ENCODE results near the gene POLE2. TPM values are rescaled to one million over a fixed set of nuclear protein-coding genes. Genes with fewer than 3 reads are reported as not detected.
A peak's percentile ranks its signal among the peaks of the same experiment; 100 is the strongest.
"Not testable (repeated sequence)": the region's sequence is repeated elsewhere in the genome, so short reads cannot be mapped to it uniquely, and the experiment has no call there.

The POLE2 gene
- total RNA-seq, 1 experiment from 2014 or later = 16.3 TPM

DNA sequence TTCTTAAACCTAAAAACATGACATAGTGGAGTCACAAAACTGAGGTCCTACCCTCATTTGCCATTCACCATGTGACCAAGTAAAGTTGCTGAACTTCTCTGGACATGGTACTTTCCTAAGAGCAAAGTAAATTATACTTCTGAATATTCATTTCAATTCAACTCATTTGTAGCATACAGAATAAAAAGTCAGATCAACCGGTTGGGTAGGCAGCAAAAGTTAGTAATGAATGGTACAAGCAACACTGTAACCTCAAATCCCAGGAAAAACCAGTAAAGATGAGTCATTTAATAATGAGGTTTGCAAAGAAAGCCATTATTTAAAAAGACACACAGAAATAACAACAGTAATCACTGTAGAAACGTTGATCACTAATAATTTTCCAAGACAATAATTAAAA is 8.7 kb downstream of the POLE2 start:
- no peak for DNase-seq (ENCODE audit: low read depth, low spot score)
- in situ Hi-C loops (cut with HindIII; ENCODE audit: low pct_unique_long_range_greater_than_20kb, low sequenced_read_pairs) = no loop called here

DNA sequence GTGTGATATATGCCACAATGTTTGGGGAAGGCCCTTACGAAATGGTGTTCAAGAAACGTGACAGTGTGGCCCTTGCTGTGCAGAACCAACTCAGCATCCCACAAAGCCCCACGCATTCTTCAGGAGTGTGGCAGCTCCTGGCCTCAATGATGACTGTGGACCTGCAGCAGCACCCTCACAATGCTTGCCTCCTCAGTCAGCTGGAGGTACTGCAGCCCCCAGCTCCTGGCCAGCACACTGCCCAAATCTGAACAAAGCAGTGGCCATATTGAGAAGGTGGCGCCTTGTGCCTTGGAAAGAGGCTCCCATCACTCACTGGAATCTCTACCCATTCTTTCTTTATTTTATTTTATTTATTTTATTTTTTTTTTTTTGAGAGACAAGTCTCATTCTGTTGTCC is 10.4 kb downstream of the POLE2 start:
- in situ Hi-C loops (cut with HindIII; ENCODE audit: low pct_unique_long_range_greater_than_20kb, low sequenced_read_pairs) = no loop called here
- peak; percentile 18 for DNase-seq (ENCODE audit: low read depth, low spot score)

DNA sequence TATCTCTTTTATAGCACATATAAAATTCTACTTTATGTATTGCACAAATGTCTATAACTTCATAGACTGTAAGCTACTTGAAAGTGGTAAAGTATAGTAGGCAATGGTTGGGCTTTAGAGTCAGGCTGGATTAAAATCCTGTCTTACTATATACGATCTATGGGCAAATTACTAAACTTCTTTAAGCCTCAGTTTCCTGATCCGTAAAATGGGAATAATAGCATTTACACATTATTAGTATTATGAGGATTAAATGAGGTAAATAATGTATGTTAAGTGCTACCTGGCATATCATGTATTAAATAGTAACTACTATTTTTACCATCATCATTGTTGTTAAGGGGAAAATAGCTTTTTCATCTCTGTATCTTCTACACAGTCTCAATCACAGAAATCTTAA is 14.4 kb downstream of the POLE2 start:
- DNase-seq (ENCODE audit: low read depth, low spot score) = no peak
- in situ Hi-C loops (cut with HindIII; ENCODE audit: low pct_unique_long_range_greater_than_20kb, low sequenced_read_pairs) = no loop called here

DNA sequence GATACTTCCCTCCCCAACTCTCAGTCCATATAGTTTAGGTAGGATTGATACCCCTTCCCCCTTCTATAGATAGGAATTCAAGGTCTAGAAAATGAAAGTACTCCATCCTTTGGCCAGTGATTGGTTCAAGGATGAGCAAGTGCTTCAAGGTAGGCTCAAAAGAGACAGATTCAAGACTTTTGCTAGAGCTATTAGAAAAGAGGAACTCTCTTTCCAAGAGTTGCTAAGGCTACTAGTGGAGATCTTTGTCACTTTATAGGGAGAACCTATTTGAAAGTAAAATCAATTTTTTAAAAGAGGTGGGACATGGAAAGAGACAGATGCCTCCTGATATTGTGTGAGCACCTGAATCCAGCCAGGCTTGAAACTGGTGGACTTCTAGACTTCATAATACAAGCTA is 17.5 kb downstream of the POLE2 start:
- DNase-seq (ENCODE audit: low read depth, low spot score) = no peak
- in situ Hi-C loops (cut with HindIII; ENCODE audit: low pct_unique_long_range_greater_than_20kb, low sequenced_read_pairs) = no loop called here

DNA sequence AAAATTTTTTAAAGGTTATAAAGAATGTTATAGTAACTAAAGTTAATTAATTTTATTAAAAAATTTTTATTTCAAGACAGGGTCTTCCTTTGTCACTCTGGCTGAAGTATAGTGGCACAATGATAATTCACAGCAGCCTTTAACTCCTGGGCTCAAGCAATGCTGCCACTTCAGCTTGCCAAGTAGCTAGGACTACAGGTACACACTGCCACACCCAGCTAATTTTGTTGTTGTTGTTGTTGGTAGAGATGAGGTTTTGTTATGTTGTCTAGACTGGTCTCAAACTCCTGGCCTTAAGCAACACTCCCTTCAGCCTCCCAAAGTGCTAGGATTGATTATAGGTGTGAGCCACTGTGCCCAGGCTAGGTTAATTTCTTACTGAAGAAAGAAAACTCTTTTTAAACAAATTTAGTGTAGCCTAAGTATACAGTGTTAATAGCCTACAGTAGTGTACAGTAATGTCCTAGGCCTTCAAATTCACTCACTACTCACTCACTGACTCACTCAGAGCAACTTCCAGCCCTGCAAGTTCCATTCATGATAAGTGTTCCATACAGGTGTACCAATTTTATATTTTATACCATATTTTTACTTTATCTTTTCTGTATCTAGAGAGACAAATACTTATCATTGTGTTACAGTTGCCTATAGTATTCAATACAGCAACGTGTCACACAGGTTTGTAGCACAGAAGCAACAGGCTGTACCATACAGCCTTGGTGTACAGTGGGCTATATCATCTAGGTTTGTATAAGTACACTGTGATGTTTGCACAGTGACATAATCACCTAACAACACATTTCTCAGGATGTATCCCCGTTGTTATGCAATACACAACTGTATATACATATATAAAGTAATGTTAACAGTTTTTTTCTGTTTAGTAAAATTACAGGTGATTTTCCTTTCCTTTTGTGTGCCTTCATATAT is 28.2 kb downstream of the POLE2 start:
- in situ Hi-C loops (cut with HindIII; ENCODE audit: low pct_unique_long_range_greater_than_20kb, low sequenced_read_pairs) = loop anchor here (10.0 kb wide), 1 partner anchor 95 kb away; no protein-coding TSS in a partner anchor
- no peak for DNase-seq (ENCODE audit: low read depth, low spot score)

DNA sequence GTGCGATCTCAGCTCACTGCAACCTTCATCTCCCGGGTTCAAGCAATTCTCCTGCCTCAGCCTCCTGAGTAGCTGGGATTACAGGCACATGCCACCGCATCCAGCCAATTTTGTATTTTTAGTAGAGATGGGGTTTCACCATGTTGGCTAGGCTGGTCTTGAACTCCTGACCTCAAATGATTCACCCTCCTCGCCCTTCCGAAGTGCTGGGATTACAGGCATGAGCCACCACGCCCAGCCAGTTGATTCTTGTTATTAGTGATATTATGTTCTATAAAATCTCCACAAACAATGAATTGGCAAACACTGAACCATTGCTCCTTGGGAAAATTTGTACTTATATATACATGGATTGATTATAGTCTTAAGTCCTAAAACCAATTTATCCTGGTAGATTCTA is 30.5 kb downstream of the POLE2 start:
- in situ Hi-C loops (cut with HindIII; ENCODE audit: low pct_unique_long_range_greater_than_20kb, low sequenced_read_pairs) = loop anchor here (10.0 kb wide), 1 partner anchor 97 kb away; no protein-coding TSS in a partner anchor

DNA sequence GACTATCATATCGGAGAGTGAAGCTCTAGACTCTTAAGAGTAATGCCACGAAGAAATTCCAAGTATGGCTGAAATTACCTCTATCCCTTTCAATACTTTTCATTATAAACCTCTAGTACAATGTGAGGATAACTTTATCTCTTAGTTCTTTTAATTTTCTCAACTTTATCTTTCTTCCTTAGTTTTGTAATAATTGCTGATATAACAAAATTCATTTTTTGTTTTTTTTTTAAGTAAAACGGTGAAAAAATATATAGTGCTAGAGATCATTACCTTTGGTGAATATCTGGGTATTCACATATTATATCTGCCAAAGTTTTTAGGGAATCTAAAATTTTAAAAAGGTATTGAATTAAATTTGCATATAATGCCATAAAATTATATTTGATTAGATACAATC is 33.5 kb downstream of the POLE2 start:
- in situ Hi-C loops (cut with HindIII; ENCODE audit: low pct_unique_long_range_greater_than_20kb, low sequenced_read_pairs) = loop anchor here (10.0 kb wide), 1 partner anchor 100 kb away; no protein-coding TSS in a partner anchor
- no peak for DNase-seq (ENCODE audit: low read depth, low spot score)

More for the DNA sequence above, 30.5 kb downstream of the POLE2 start:
- DNase-seq (ENCODE audit: low read depth, low spot score) = not testable (repeated sequence)

DNA sequence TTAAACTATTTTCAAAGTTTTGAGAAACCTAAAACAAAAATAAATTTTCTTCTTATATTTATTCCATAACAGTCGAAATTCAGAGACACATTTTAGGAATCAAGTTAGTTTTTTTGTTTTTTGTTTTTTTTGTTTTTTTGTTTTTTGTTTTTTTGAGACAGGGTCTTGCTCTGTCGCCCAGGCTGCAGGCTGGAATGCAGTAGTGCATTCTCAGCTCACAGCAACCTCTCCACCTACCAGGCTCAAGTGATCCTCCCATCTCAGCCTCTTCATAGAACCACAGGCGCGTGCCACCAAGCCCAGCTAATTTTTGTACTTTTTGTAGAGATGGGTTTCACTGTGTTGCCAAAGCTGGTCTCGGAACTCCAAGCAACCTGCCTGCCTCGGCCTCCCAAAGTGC is 34.5 kb downstream of the POLE2 start:
- no peak for DNase-seq (ENCODE audit: low read depth, low spot score)
- in situ Hi-C loops (cut with HindIII; ENCODE audit: low pct_unique_long_range_greater_than_20kb, low sequenced_read_pairs) = loop anchor here (10.0 kb wide), 1 partner anchor 101 kb away; no protein-coding TSS in a partner anchor

DNA sequence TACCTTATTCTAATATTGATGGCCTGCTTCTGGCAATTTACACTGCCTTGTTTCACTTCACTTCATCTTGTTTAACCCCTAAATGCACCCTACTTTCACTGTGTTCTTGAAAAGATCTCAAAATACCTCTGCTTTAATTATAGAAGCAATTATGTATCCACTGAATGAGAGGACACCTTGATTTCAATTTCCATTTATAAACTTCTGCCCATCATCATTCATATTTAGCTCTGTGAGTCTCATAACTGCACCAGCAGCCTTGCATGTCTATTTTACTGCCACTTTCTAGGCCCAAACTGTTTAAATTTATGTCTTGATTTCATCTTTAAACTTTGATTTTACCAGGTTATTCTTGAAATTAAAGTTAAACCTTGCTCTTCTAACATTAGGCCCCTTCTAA is 45.9 kb downstream of the POLE2 start:
- no peak for DNase-seq (ENCODE audit: low read depth, low spot score)
- in situ Hi-C loops (cut with HindIII; ENCODE audit: low pct_unique_long_range_greater_than_20kb, low sequenced_read_pairs) = no loop called here

DNA sequence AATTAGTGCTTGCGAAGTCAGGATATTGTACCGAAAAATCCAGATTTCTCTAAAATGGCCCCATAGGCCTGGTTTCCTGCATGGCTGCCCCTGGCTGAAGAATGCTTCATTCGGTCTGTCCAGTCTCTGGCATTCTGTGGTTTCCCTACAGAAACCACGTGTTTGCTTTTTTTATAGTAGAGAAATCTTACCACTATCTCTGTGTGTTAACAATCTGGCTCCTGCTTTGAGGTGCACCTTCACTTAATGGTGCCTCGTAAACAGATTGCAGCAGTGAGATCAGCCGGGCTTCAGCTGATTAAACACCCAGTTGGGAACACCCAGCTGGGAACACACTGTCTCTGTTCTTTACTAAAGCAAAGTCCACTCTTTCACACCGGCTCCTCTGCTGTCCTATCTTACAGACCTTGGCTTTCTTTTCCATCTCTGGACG is 46.3 kb downstream of the POLE2 start:
- in situ Hi-C loops (cut with HindIII; ENCODE audit: low pct_unique_long_range_greater_than_20kb, low sequenced_read_pairs) = no loop called here

DNA sequence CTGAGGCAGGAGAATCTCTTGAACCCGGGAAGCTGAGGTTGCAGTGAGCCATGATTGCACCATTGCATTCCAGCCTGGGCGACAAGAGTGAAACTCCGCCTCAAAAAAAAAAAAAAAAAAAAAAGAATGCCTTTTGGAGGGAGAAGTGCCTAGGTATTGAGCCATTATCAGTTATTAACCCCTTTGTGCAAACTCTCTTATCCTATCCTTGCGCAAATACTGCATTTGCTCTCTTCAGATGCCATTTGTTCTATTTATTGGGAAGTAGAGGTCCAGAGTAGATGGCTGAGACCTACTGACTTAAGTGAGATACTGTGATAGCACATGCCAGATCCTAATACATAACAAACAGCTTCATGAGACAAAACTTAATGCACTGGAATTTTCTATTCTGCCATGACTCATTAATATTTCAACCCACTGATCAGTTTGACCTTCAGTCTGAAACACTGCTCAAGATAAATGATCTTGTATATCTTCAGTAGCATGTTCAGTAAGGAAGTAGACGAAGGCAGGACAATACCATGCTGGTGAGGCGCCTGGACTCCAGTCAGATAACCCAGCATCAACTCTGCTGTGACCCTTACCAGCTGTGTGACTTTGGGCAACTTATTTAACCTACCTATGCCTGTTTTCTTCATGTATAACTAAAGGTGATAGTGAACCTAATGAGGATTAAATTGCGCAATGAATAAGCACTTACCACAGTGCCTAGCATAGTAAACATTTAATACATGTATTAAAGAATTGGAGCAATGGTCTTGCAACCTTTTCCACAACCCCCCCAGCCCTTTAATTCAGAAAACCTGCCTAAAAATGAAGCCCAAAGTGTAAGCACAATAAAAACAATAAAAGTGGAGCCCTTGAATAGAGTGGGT is 47.2 kb downstream of the POLE2 start:
- in situ Hi-C loops (cut with HindIII; ENCODE audit: low pct_unique_long_range_greater_than_20kb, low sequenced_read_pairs) = no loop called here
- no peak for DNase-seq (ENCODE audit: low read depth, low spot score)

More for the DNA sequence above, 46.3 kb downstream of the POLE2 start:
- DNase-seq (ENCODE audit: low read depth, low spot score) = peak; percentile 55

DNA sequence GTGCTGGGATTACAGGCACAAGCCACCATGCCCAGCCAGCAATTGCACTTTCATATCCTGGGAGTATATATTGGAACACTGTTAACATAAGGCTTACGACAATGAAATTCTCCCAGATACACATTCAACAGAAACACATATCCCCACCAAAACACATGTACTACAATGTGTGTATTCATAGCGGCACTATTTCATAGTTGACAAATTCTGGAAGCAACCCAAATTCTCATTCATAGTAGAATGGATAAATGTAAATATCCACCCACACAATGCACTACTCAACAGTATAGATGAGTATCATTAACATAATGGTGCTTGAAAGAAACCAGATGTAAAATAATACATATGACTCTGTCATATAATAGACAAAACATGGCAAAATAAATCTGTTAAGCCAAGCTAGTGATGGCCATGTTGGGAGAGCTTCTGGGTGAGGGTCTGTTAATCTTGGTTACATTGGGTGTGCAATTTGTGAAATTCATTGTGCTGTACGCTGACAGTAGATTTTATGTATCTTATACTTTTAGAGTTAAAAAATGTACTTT is 50.4 kb downstream of the POLE2 start:
- in situ Hi-C loops (cut with HindIII; ENCODE audit: low pct_unique_long_range_greater_than_20kb, low sequenced_read_pairs) = no loop called here
- DNase-seq (ENCODE audit: low read depth, low spot score) = no peak

DNA sequence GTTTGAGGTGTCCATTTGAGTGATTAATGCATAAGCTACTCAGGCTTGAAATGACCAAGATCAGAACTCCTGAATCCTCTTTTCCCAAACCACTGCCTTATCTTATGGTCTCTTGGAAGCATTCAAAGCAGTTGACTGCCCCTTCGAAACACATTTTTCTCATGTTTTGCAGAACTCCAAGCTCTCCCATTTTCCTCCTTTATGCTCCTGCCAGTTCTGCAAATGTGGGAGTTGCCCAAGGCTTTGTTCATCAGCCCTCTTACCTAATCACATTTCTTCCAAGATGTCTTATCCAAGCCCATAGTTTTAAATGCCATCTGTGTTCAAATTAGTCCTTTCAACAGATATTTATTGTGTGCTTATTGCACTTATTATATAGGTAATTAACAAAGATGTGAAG is 51.1 kb downstream of the POLE2 start:
- in situ Hi-C loops (cut with HindIII; ENCODE audit: low pct_unique_long_range_greater_than_20kb, low sequenced_read_pairs) = no loop called here
- DNase-seq (ENCODE audit: low read depth, low spot score) = no peak

DNA sequence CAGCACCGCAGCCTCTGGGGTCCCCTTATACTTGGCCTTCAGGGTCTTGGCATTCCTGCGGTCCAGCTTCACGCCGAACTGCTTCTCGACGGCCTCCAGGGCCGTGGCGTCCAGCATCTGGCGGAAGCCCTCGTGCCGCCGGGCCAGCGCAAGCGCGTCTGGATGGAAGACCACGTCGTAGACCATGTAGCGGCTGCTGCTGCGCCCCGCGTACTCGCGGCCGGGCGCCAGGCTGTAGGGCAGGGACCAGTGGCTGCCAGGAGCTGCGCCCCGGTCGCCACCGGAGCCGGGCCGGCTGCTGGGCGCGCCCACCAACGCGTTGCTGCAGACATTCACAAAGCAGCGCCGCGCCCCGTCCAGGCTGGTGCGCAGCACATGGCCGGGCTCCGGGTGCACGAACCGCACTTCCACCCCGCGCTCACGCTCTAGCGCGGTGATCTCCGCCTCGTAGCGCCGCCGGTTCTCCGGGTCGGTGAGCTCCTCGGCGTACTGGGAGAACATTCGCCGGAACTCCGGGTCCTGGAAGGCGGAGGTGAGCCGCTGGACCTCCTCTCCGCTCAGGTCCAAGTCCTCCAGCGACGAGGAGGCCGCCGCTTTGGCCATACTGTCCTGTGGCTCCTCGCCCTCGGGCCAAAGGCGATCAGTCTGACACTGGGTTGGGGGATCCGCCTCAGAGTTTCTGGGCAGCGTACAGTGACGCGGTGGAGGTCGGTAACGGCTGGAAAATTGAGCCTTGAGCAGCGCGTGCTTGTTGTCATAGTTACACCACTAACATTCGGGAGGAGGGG is 53.3 kb downstream of the POLE2 start, which contains the start of gene DNAAF2:
DNAAF2 (minus strand) TSS at position 698 of the 788 bp plus-strand sequence; CDS start at position 603, 95 bp downstream.
- in situ Hi-C loops (cut with HindIII; ENCODE audit: low pct_unique_long_range_greater_than_20kb, low sequenced_read_pairs) = no loop called here
- peak; percentile 66 for DNase-seq (ENCODE audit: low read depth, low spot score)

DNA sequence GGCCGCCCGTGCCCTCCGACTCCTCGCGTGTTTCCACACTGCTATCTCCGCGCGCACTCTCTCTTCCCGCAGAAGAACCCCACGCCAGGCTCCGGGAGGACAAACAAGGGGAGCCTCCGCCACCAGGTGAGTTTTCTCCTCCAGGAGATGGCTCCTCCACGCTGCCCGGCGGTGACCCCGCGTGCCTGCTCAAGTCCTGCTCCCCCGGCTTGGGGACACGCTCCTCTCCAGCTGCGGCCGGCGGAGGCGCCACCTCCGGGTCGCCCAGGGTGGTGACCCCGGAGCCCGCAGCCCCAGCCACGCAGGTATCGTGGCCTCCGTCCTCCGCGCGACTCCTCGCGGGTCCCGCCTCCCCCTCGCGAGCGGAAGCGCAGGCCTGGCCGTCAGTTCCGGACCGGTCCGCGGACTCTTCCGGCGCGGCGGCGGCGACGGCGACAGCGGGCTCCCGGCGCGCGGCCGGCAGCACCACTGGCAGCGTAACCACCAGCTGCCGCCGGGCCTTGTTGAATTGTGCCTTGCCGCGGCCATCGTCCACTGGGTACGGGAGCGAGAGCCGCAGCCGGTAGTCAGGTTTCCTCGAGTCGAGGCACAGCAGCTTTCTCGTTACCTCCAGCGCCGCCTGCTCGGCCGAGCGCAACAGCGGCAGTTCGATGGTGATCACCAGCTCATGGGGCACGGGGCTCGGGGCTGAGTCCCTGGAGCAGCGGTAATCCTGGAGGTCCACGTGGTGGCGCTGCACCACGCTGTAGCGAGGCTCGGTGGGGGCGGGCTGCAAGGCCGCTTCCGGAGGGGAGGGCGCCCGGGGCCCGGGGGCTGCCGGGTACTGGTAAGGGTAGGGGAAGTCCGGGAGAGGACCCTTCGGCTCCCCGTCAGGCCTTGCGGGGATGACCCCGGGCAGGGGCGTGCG is 54.1 kb downstream of the POLE2 start:
- peak; percentile 92 for DNase-seq (ENCODE audit: low read depth, low spot score)
- in situ Hi-C loops (cut with HindIII; ENCODE audit: low pct_unique_long_range_greater_than_20kb, low sequenced_read_pairs) = no loop called here

Measured in SK-MEL-5 (cell line).